ENCODE results near the gene EFCAB6.

EFCAB6 gene

GRCh38 chr22:43583501-43583900 is 228.6 kb downstream of the EFCAB6 start:
- ATAC-seq, result no peak
- TF ChIP-seq ZNF70 (CRISPR knock-in tag; IDR thresholded peaks at IDR 0.05) (no peak), SNAI2 (CRISPR knock-in tag; IDR thresholded peaks at IDR 0.05) (no peak), TOX (CRISPR knock-in tag; IDR thresholded peaks at IDR 0.05; ENCODE audit: borderline replicate concordance) (no peak), ESRRG (CRISPR knock-in tag; IDR thresholded peaks at IDR 0.05) (no peak), TCF4 (CRISPR knock-in tag; IDR thresholded peaks at IDR 0.05; ENCODE audit: borderline replicate concordance) (no peak), CREB5 (CRISPR knock-in tag; IDR thresholded peaks at IDR 0.05; ENCODE audit: low read depth) (no peak), PATZ1 (CRISPR knock-in tag; IDR thresholded peaks at IDR 0.05; ENCODE audit: borderline replicate concordance) (no peak), TSHZ2 (CRISPR knock-in tag; IDR thresholded peaks at IDR 0.05) (no peak), CSDC2 (CRISPR knock-in tag; IDR thresholded peaks at IDR 0.05) (no peak), ZFP30 (CRISPR knock-in tag; IDR thresholded peaks at IDR 0.05) (no peak), OSR1 (CRISPR knock-in tag; IDR thresholded peaks at IDR 0.05) (no peak), CSRNP3 (CRISPR knock-in tag; IDR thresholded peaks at IDR 0.05) (no peak), ZC3H10 (CRISPR knock-in tag; IDR thresholded peaks at IDR 0.05) (no peak), ARNTL (CRISPR knock-in tag; IDR thresholded peaks at IDR 0.05; ENCODE audit: borderline replicate concordance, low read depth) (no peak), BACH2 (CRISPR knock-in tag; IDR thresholded peaks at IDR 0.05; ENCODE audit: borderline replicate concordance) (no peak)

- TF ChIP-seq BACH2 (CRISPR knock-in tag; IDR thresholded peaks at IDR 0.05; ENCODE audit: borderline replicate concordance) (no peak), ZNF8 (CRISPR knock-in tag; IDR thresholded peaks at IDR 0.05) (no peak), ZNF565 (CRISPR knock-in tag; conservative IDR thresholded peaks at IDR 0.05; ENCODE audit: low read depth) (no peak), CSRNP3 (CRISPR knock-in tag; IDR thresholded peaks at IDR 0.05) (no peak), ESRRG (CRISPR knock-in tag; IDR thresholded peaks at IDR 0.05) (no peak), CSDC2 (CRISPR knock-in tag; IDR thresholded peaks at IDR 0.05) (no peak), ARNTL (CRISPR knock-in tag; IDR thresholded peaks at IDR 0.05; ENCODE audit: borderline replicate concordance, low read depth) (no peak), ZC3H10 (CRISPR knock-in tag; IDR thresholded peaks at IDR 0.05) (no peak), POU6F1 (CRISPR knock-in tag; IDR thresholded peaks at IDR 0.05; ENCODE audit: borderline replicate concordance, low read depth) (no peak), CREB5 (CRISPR knock-in tag; IDR thresholded peaks at IDR 0.05; ENCODE audit: low read depth) (no peak), RARB (CRISPR knock-in tag; IDR thresholded peaks at IDR 0.05) (no peak), PPARA (CRISPR knock-in tag; IDR thresholded peaks at IDR 0.05; ENCODE audit: borderline replicate concordance) (no peak), ISL1 (CRISPR knock-in tag; IDR thresholded peaks at IDR 0.05) (no peak), ZFP3 (CRISPR knock-in tag; IDR thresholded peaks at IDR 0.05) (no peak), SNAI2 (CRISPR knock-in tag; IDR thresholded peaks at IDR 0.05) (no peak), ZFP30 (CRISPR knock-in tag; IDR thresholded peaks at IDR 0.05) (no peak), OSR1 (CRISPR knock-in tag; IDR thresholded peaks at IDR 0.05) (no peak)
- ATAC-seq, result no peak
Observed at GRCh38 chr22:43582394-43582793, 229.7 kb downstream of the EFCAB6 start.

Measured in SK-N-SH treated with all-trans-retinoic acid at 6 μM for 48 hours (cell line).